ENCODE data around the gene LRRC8D.

The LRRC8D gene

DNA sequence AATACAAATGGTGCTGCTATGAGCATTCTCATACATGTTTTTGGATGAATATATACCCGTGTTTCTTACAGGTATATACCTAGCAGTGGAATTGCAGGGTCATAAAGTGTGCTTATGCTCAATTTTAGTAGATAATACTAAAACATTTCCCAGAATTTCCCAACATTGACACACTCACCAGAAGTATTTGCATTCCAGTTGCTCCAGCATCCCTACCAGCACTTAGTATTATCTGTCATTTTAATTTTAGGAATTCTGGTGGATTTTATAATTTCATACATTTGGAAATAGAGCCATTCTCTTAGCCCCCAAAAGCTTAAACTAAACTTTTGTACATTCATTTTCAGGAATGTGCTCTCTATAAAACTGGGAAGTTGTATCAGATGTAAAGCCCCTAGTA, 106.6 kb downstream of the LRRC8D start:
- TF ChIP-seq, protein P1, sequence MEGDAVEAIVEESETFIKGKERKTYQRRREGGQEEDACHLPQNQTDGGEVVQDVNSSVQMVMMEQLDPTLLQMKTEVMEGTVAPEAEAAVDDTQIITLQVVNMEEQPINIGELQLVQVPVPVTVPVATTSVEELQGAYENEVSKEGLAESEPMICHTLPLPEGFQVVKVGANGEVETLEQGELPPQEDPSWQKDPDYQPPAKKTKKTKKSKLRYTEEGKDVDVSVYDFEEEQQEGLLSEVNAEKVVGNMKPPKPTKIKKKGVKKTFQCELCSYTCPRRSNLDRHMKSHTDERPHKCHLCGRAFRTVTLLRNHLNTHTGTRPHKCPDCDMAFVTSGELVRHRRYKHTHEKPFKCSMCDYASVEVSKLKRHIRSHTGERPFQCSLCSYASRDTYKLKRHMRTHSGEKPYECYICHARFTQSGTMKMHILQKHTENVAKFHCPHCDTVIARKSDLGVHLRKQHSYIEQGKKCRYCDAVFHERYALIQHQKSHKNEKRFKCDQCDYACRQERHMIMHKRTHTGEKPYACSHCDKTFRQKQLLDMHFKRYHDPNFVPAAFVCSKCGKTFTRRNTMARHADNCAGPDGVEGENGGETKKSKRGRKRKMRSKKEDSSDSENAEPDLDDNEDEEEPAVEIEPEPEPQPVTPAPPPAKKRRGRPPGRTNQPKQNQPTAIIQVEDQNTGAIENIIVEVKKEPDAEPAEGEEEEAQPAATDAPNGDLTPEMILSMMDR (IDR thresholded peaks at IDR 0.05; ENCODE audit: extremely low read depth, missing control alignments): no peak
- DNase-seq (ENCODE audit: low spot score): no peak

DNA sequence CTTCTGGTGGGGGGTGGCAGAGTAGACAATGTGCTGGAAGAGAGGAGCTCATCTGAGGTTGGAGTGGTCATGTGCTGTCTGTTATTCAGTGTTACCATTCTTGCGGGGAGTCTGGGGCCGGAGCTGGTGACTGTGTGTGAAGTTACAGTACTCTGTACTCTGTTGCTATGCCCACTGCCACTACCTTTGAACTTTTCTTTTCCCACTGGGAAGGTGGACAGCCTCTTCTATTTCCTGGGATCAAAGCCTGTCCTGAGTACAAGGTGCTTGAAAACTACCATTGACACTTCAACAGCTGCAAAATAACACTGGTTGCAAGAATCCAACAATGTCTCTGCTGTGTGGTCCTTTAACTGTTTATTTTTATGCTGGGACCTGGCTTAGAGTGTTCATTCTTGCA, 107.7 kb downstream of the LRRC8D start:
- DNase-seq (ENCODE audit: low spot score): no peak
- TF ChIP-seq, protein P1 (IDR thresholded peaks at IDR 0.05; ENCODE audit: extremely low read depth, missing control alignments): no peak

DNA sequence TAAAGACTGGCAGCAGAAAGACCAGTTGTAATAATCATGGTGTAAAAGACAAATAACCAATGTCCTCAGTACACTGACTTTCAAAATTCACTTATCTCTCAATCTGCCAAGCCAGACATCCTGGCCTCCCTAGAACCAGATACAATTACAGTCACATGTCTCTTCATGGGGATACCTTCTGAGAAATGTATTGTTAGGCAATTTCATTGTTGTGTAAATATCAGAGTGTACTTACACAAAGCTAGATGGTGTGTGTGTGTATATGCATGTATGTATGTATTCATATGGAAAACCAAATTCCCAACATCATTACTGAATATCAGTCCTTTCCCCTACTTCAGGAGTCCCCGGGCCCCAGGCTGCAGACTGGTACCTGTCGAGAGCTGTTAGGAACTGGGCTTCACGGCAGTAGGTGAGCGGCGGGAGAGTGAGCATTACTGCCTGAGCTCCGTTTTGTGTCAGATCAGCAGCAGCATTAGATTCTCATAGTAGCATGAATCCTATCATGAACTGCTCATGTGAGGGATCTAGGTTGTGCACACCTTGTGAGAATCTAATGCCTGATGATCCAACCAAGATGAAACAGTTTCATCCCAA, 108.7 kb downstream of the LRRC8D start:
- TF ChIP-seq, protein P1 (IDR thresholded peaks at IDR 0.05; ENCODE audit: extremely low read depth, missing control alignments): no peak
- DNase-seq (ENCODE audit: low spot score): no peak

DNA sequence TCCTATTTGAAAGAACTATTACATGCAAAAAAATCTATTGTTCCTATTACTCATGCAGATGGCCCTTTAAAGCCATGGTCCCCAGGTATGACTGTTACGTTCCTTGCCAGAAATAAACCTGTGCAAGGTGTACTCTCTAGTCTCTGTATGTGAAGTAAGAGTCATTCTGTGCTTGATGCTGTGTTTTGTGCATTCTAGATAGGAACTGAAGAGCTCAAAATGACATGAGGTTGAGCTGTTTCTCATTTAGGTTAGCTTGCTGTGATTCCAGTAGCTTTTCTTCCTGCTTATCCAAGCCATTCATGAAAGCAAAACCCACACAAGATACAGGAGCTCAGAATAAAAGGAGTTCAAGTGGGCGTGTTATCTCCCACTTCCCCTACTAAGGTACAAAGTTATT, 109.7 kb downstream of the LRRC8D start:
- no peak for DNase-seq (ENCODE audit: low spot score)
- TF ChIP-seq, protein P1 (IDR thresholded peaks at IDR 0.05; ENCODE audit: extremely low read depth, missing control alignments): no peak

DNA sequence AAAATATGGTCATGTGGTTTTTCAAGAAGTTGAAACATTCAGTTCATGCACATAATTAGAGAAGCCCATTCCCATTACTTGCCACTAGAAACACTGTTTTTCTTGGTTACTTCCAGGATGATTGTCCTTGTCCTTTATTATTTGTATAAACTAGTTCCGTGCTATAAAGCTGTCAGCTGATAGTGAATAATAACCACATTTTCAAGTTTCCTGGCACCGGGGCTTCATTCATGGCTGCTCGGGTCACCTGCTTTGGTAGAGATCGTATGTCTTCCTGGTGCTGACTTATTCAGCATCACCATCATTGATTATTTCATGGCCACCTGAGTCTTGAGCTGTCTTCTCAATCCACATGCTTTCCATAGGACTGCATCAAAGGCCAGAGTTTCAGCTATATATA, 111.1 kb downstream of the LRRC8D start:
- DNase-seq (ENCODE audit: low spot score): no peak
- TF ChIP-seq, protein P1 (IDR thresholded peaks at IDR 0.05; ENCODE audit: extremely low read depth, missing control alignments): no peak

DNA sequence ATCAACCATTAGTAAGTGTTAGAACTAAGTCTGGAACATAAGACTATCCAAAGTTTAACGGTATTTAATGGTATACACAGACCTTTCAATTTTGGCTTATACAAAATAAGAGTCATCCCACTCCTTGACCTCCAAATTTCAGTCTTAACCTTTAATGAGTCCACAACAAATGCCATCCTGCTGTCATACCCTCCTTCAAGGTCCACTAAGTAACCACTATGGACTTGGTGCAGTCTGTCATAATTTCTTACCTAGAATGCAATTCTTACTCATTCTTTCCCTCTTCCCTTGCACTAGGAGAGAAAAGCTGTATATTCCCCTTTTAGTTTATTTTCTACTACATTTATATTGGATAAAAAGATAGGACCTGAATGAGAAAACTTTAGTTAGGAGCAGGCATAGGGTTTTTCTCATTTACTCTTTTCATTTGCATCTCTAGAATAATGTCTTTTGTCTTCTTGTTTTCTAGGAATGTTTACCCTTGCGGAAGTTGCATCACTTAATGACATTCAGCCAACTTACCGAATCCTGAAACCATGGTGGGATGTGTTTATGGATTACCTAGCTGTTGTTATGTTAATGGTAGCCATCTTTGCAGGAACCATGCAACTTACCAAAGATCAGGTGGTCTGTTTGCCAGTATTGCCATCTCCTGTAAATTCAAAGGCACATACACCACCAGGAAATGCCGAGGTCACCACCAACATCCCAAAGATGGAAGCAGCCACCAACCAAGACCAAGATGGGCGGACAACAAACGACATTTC, 111.9 kb downstream of the LRRC8D start:
- no peak for DNase-seq (ENCODE audit: low spot score)
- TF ChIP-seq, protein P1 (IDR thresholded peaks at IDR 0.05; ENCODE audit: extremely low read depth, missing control alignments): no peak

DNA sequence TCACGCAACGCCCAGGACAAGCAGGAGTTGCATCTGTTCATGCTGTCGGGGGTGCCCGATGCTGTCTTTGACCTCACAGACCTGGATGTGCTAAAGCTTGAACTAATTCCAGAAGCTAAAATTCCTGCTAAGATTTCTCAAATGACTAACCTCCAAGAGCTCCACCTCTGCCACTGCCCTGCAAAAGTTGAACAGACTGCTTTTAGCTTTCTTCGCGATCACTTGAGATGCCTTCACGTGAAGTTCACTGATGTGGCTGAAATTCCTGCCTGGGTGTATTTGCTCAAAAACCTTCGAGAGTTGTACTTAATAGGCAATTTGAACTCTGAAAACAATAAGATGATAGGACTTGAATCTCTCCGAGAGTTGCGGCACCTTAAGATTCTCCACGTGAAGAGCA, 113.6 kb downstream of the LRRC8D start:
- DNase-seq (ENCODE audit: low spot score): no peak
- TF ChIP-seq, protein P1 (IDR thresholded peaks at IDR 0.05; ENCODE audit: extremely low read depth, missing control alignments): no peak

Data from GM20000 (cell line).